Measurements from ENCODE around the gene NFKB1. TPM values are rescaled to one million over a fixed set of nuclear protein-coding genes. Genes with fewer than 3 reads are reported as not detected.

Gene NFKB1
- total RNA-seq, 1 donor from 2014 or later = 38.5 TPM

DNA sequence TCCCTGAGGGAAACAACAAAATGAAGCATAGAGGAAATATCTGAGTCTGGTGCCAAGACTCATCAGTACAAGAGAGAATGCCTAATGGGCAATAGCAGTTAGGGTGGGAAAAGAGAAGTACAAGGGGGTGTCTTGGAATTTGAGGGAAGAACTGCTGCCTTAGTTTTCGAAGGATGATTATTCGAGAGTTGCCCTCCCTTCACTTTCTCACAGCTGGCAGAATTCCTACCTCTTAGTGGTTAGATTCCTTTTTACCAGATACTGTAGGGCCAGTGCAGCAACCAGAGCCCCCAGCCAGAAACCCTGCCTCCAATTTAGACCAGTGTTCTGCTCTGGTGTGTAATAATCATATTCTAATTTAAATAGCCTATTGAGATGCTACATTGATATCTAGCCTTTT is 56.5 kb downstream of the NFKB1 start:
- no peaks in the 10 kb centered on the region for H3K27me3 ChIP-seq

DNA sequence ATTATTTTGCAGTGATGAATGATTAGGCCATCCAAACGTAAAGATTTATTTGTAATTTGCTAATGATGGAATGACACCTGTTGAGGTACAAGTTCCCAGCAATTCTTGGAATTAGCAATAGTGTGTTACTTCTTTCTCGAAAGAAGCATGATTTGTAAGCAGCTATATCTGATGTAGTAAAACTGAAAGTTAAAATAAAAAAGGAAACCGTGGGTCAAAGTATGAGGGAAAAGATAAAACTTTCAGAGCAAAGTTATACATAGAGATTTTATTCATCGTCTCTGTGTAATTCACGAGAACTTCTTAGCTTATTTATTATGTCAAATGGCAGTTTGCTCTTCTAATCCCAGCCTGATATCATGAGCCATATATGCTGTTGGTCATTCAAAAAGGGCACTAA is 59.0 kb downstream of the NFKB1 start:
- Histone ChIP-seq H3K4me3 (no peak overlapping the region), H3K4me1 (peaks cover 30% of the 10 kb centered on the region), H3K27ac (no peak overlapping the region)

More for the DNA sequence above, 56.5 kb downstream of the NFKB1 start:
- H3K4me1 ChIP-seq = peaks cover 34% of the 10 kb centered on the region
- DNase-seq (ENCODE audit: extremely low spot score in 2 of 2) = no peak
- intact Hi-C loops (cut with DNase I) = no loop called here
- H3K27ac ChIP-seq = no peak overlapping the region
- H3K4me3 ChIP-seq = no peak overlapping the region
- no peaks in the 10 kb centered on the region for H3K9me3 ChIP-seq
- no peaks in the 10 kb centered on the region for H3K36me3 ChIP-seq
- no peak for TF ChIP-seq POLR2A (IDR thresholded peaks at IDR 0.05)
- no peak for TF ChIP-seq CTCF (IDR thresholded peaks at IDR 0.05)
- no peak for TF ChIP-seq POLR2AphosphoS5 (IDR thresholded peaks at IDR 0.05; ENCODE audit: insufficient read depth in 1 of 2, low read depth in 1 of 2)

GRCh38 chr4:102560571-102561341 is 59.6 kb downstream of the NFKB1 start:
- no peaks in the 10 kb centered on the region for H3K36me3 ChIP-seq
- H3K9me3 ChIP-seq = no peaks in the 10 kb centered on the region
- peaks cover 31% of the 10 kb centered on the region for H3K4me1 ChIP-seq
- no peak overlapping the region for H3K4me3 ChIP-seq
- TF ChIP-seq CTCF (IDR thresholded peaks at IDR 0.05) = no peak
- TF ChIP-seq POLR2AphosphoS5 (IDR thresholded peaks at IDR 0.05; ENCODE audit: insufficient read depth in 1 of 2, low read depth in 1 of 2) = no peak
- TF ChIP-seq POLR2A (IDR thresholded peaks at IDR 0.05) = no peak
- no peaks in the 10 kb centered on the region for H3K27me3 ChIP-seq
- intact Hi-C loops (cut with DNase I) = no loop called here
- no peak for DNase-seq (ENCODE audit: extremely low spot score in 2 of 2)
- H3K27ac ChIP-seq = no peak overlapping the region

More for the DNA sequence above, 59.0 kb downstream of the NFKB1 start:
- Histone ChIP-seq H3K36me3 (no peaks in the 10 kb centered on the region), H3K27me3 (no peaks in the 10 kb centered on the region), H3K9me3 (no peaks in the 10 kb centered on the region)
- no peak for DNase-seq (ENCODE audit: extremely low spot score in 2 of 2)
- TF ChIP-seq POLR2AphosphoS5 (IDR thresholded peaks at IDR 0.05; ENCODE audit: insufficient read depth in 1 of 2, low read depth in 1 of 2) (no peak), POLR2A (IDR thresholded peaks at IDR 0.05) (no peak), CTCF (IDR thresholded peaks at IDR 0.05) (no peak)
- intact Hi-C loops (cut with DNase I) = no loop called here

DNA sequence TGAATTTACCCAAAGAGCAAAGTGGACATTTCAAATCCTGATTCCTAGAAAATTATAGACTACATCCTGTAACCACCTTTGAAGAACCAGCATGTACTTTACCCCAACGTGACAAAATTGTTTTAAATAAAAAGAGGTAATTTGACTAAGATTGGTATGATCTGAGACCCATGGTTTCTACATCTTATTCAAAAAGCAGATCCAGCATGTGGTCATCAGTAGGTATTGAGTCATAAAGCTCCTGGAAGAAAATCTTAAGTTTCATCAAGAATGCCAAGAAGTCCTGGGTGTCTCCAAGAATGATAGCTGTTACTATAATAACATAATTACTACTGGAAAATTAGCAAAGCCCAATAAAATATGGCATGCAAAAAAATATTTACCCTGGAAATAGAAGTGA is 61.8 kb downstream of the NFKB1 start:
- intact Hi-C loops (cut with DNase I) = no loop called here
- no peak for DNase-seq (ENCODE audit: extremely low spot score in 2 of 2)
- peaks cover 34% of the 10 kb centered on the region for H3K4me1 ChIP-seq
- H3K27ac ChIP-seq = no peak overlapping the region
- no peak for TF ChIP-seq POLR2A (IDR thresholded peaks at IDR 0.05)
- TF ChIP-seq POLR2AphosphoS5 (IDR thresholded peaks at IDR 0.05; ENCODE audit: insufficient read depth in 1 of 2, low read depth in 1 of 2) = no peak
- no peak for TF ChIP-seq CTCF (IDR thresholded peaks at IDR 0.05)
- H3K36me3 ChIP-seq = no peaks in the 10 kb centered on the region
- no peaks in the 10 kb centered on the region for H3K27me3 ChIP-seq
- no peak overlapping the region for H3K4me3 ChIP-seq
- H3K9me3 ChIP-seq = no peaks in the 10 kb centered on the region

DNA sequence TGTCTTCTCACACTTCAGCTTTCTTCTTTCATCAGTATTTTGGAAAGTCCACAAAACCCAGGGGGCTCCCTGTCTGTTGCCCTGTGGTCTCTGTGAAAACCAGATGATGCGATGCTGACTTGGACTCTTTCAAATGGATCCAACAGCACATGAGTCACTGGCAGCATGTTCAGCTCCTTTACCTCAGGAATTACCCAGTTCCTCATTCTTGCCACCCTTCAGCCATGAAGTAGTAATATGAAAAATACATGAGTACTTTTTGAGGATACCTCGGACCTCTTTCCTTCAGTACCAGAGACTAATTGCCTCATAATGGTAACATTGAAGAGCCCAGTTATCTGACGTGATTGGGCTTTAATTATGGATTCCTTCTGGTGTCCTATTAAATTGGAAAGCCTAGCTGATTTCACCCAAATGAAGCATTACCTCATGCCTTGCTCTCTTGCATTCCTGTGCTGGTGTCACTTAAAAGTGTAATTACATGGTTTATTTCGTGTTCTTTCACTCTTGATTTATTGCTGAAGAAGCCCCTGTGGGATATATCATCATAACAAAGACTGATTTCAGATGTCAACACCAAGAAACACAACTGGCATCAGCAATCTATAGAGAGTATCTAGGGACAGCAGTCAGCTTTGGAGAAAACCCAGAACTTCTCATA is 63.4 kb downstream of the NFKB1 start:
- no peaks in the 10 kb centered on the region for H3K27me3 ChIP-seq
- H3K9me3 ChIP-seq = no peaks in the 10 kb centered on the region
- intact Hi-C loops (cut with DNase I) = no loop called here
- DNase-seq (ENCODE audit: extremely low spot score in 2 of 2) = no peak
- H3K4me3 ChIP-seq = no peak overlapping the region
- no peak for TF ChIP-seq CTCF (IDR thresholded peaks at IDR 0.05)
- TF ChIP-seq POLR2AphosphoS5 (IDR thresholded peaks at IDR 0.05; ENCODE audit: insufficient read depth in 1 of 2, low read depth in 1 of 2) = no peak
- TF ChIP-seq POLR2A (IDR thresholded peaks at IDR 0.05) = no peak
- H3K4me1 ChIP-seq = peaks cover 34% of the 10 kb centered on the region
- no peak overlapping the region for H3K27ac ChIP-seq
- no peaks in the 10 kb centered on the region for H3K36me3 ChIP-seq
